Loucy (cell line): ENCODE data around the gene CXCR6.

Experiments used
- CTCF ChIP-seq: fragments of 200-600 bp; sonication (generic); conservative IDR thresholded peaks from 2 replicates; pipeline ENCODE4 v1.5.1; 2014; ENCODE audit warnings: mild to moderate bottlenecking, antibody characterized with exemption, low read length
- EZH2phosphoT487 ChIP-seq: fragments of 200-600 bp; IDR thresholded peaks from 2 replicates; pipeline ENCODE4 v1.6.1; 2018; ENCODE audit warnings: antibody characterized with exemption, mild to moderate bottlenecking, moderate library complexity, borderline replicate concordance

GRCh38 chr3:45983770-45984169 is 40.5 kb downstream of the CXCR6 start:
- TF ChIP-seq CTCF (no peak), EZH2phosphoT487 (no peak)
